Aorta (tissue), 5 donors: ENCODE measurements around the gene NR2C2. TPM values are rescaled to one million over a fixed set of nuclear protein-coding genes. Genes with fewer than 3 reads are reported as not detected.

Source experiments
- ATAC-seq: fragments of 200-7000 bp; cut with Tn5 transposase; one replicate; pipeline ENCODE4 v1.9.1; 2022; ENCODE audit warnings: moderate library complexity; ENCODE audit not compliant: low FRiP score
- DNase-seq, 2 donors: peaks; one replicate each; pipeline ENCODE4 v3.0.0-alpha.2; 2020
- H3K27ac ChIP-seq, 2 donors: one replicate each; pipeline ENCODE4 v1.5.1; 2013; ENCODE audit warnings: low read length in 2 of 2, mild to moderate bottlenecking in 2 of 2, moderate library complexity in 2 of 2, control low read depth in 1 of 2, inconsistent platforms in 1 of 2, low read depth in 1 of 2
- H3K27me3 ChIP-seq, 2 donors: one replicate each; pipeline ENCODE4 v1.6.1; 2013; ENCODE audit warnings: control low read depth in 1 of 2, low read length in 1 of 2, mild to moderate bottlenecking in 1 of 2, moderate library complexity in 1 of 2; ENCODE audit not compliant: insufficient read depth in 2 of 2, control insufficient read depth in 1 of 2
- H3K36me3 ChIP-seq, 2 donors: one replicate each; pipeline ENCODE4 v1.6.1; 2013; ENCODE audit warnings: control low read depth in 1 of 2, low read length in 1 of 2, mild to moderate bottlenecking in 1 of 2; ENCODE audit not compliant: insufficient read depth in 2 of 2, control insufficient read depth in 1 of 2
- H3K4me1 ChIP-seq, 2 donors: one replicate each; pipeline ENCODE4 v1.6.1; 2013; ENCODE audit warnings: low read length in 2 of 2, control low read depth in 1 of 2, mild to moderate bottlenecking in 1 of 2, moderate library complexity in 1 of 2; ENCODE audit not compliant: insufficient read depth in 2 of 2, control insufficient read depth in 1 of 2
- H3K4me3 ChIP-seq, 2 donors: one replicate each; pipeline ENCODE4 v1.5.1; 2013; ENCODE audit warnings: low read length in 2 of 2, control low read depth in 1 of 2, mild to moderate bottlenecking in 1 of 2
- H3K9me3 ChIP-seq: one replicate; pipeline ENCODE4 v1.6.1; 2013; ENCODE audit warnings: mild to moderate bottlenecking, low read length; ENCODE audit not compliant: control insufficient read depth
- WGBS, 2 donors: extraction: QIAGEN DNeasy Blood & Tissue Kit; methylation state at CpG; one replicate each; pipeline ENCODE4 v1.1.7; 2013; 5-methylcytosine and 5-hydroxymethylcytosine counted together
- intact Hi-C, 2 donors: fragments of 100-400 bp; cut with DNase I; formaldehyde crosslinking; loops; one replicate each; pipeline versions ENCODE4 v1.14.2 to v1.15.0; 2022
- polyA plus RNA-seq, 2 donors: library from polyadenylated mRNA; stranded (reverse); fragments of 200-250 nt; gene quantifications; one replicate each; pipeline ENCODE4 v1.2.3, GENCODE V29; 2013
- total RNA-seq, 2 donors: library from RNA; stranded (reverse); fragmentation: NEBNext Ultra II Directional; extraction: Animal tissue kit (Norgen Biotek cat#: 25700); gene quantifications; one replicate each; pipeline ENCODE4 v1.2.1, GENCODE V29; 2021
- donor health status: healthy with polysubstance abuse.
- donor health status: Bipolar disorder and iron deficiency.
- donor health status: DM: no; HTN: no; CAD: no.
- donor health status: DM: no; HTN: no; CAD: no.
- donor health status: DM: yes; HTN: yes; CAD: no.

The NR2C2 gene
- total and polyA plus RNA-seq, 4 donors = 4.3 to 55.7 (median 32.4) TPM

- DNase-seq (no peak), ATAC-seq (no peak)
- no peak overlapping the region for H3K4me3 ChIP-seq
- no peaks in the 10 kb centered on the region for H3K27me3 ChIP-seq
- H3K27ac ChIP-seq = no peak overlapping the region
- intact Hi-C loops = no loop called here
- WGBS, 2 donors = 86 to 92% methylated on average over 3 of the region's 3 CpGs
- no peaks in the 10 kb centered on the region for H3K9me3 ChIP-seq
- no peaks in the 10 kb centered on the region for H3K4me1 ChIP-seq
- H3K36me3 ChIP-seq = peaks cover 2 to 6% of the 10 kb centered on the region in 2 donors
Measured at GRCh38 chr3:15050405-15051092, 103.2 kb downstream of the NR2C2 start.

GRCh38 chr3:15051531-15051930 is 104.1 kb downstream of the NR2C2 start:
- intact Hi-C loops = no loop called here

GRCh38 chr3:15052335-15053242 is 105.2 kb downstream of the NR2C2 start:
- no peaks in the 10 kb centered on the region for H3K4me1 ChIP-seq
- WGBS, 2 donors = 90 to 91% methylated on average over 14 of the region's 14 CpGs
- no peak overlapping the region for H3K4me3 ChIP-seq
- ATAC-seq = no peak
- H3K27me3 ChIP-seq = no peaks in the 10 kb centered on the region
- H3K36me3 ChIP-seq = peaks cover 2 to 9% of the 10 kb centered on the region in 2 donors
- no peak for DNase-seq
- intact Hi-C loops = no loop called here
- H3K9me3 ChIP-seq = no peaks in the 10 kb centered on the region
- H3K27ac ChIP-seq = no peak overlapping the region

More at GRCh38 chr3:15051531-15051930, 104.1 kb downstream of the NR2C2 start:
- no peaks in the 10 kb centered on the region for H3K9me3 ChIP-seq
- no peak overlapping the region for H3K27ac ChIP-seq
- peaks cover 2 to 8% of the 10 kb centered on the region in 2 donors for H3K36me3 ChIP-seq
- H3K4me3 ChIP-seq = no peak overlapping the region
- H3K4me1 ChIP-seq = no peaks in the 10 kb centered on the region
- no peak for DNase-seq
- 57 to 77% methylated on average over 1 of the region's 1 CpG for WGBS, 2 donors
- H3K27me3 ChIP-seq = no peaks in the 10 kb centered on the region
- ATAC-seq = no peak

DNA sequence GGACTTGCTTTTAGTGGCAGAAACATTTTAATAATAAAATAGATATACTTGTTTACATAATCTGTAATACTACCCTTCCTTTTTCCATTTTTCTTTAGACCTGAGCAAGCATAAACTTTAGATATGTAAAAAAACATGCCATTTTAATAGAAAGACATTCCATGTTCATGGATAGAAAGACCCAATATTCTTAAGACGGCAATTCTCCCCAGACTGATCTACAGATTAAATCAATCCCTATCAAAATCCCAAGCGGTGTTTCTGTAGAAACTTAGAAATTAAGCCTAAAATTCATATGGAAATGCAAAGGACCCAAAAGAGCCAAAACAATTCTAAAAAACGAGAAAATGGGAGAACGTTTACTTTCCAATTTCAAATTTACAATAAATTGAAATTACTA is 106.2 kb downstream of the NR2C2 start:
- DNase-seq (no peak), ATAC-seq (no peak)
- Histone ChIP-seq H3K27me3 (no peaks in the 10 kb centered on the region), H3K9me3 (no peaks in the 10 kb centered on the region), H3K4me1 (no peaks in the 10 kb centered on the region), H3K27ac (no peak overlapping the region), H3K4me3 (no peak overlapping the region), H3K36me3 (peaks cover 4 to 9% of the 10 kb centered on the region in 2 donors)
- WGBS, 2 donors = 97 to 98% methylated on average over 4 of the region's 4 CpGs
- intact Hi-C loops = no loop called here

- 92 to 95% methylated on average over 8 of the region's 8 CpGs for WGBS, 2 donors
Measured at GRCh38 chr3:15055019-15055557, 107.7 kb downstream of the NR2C2 start.

GRCh38 chr3:15056676-15057404 is 109.5 kb downstream of the NR2C2 start:
- peaks cover 2 to 10% of the 10 kb centered on the region in 2 donors for H3K36me3 ChIP-seq
- 92 to 97% methylated on average over 19 of the region's 19 CpGs for WGBS, 2 donors

More at GRCh38 chr3:15055019-15055557, 107.7 kb downstream of the NR2C2 start:
- intact Hi-C loops = no loop called here
- Histone ChIP-seq H3K36me3 (peaks cover 3 to 12% of the 10 kb centered on the region in 2 donors), H3K4me3 (no peak overlapping the region), H3K4me1 (no peaks in the 10 kb centered on the region), H3K27ac (no peak overlapping the region), H3K9me3 (no peaks in the 10 kb centered on the region), H3K27me3 (no peaks in the 10 kb centered on the region)
- ATAC-seq (no peak), DNase-seq (no peak)

DNA sequence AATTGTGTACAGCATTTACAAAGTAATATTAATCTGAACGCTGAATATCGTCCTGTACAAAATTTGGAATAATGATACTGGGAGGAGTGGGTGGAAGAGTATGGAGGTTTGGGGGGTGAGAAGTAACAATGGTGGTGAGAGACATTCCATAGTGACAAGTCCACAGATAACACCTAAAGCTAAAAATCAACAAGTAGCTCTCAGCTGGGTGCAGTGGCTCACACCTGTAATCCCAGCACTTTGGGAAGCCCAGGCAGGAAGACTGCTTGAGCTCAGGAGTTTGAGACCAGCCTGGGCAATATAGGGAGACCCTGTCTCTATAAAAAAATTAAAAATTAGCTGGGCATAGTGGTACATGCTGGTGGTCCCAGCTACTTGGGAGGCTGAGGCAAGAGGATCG is 112.6 kb downstream of the NR2C2 start:
- Histone ChIP-seq H3K9me3 (no peaks in the 10 kb centered on the region), H3K27ac (no peak overlapping the region), H3K4me3 (no peak overlapping the region), H3K36me3 (peaks cover 2 to 8% of the 10 kb centered on the region in 2 donors), H3K27me3 (no peaks in the 10 kb centered on the region), H3K4me1 (peaks cover 0 to 4% of the 10 kb centered on the region in 2 donors)
- WGBS, 2 donors = 88 to 96% methylated on average over 3 of the region's 3 CpGs
- intact Hi-C loops = no loop called here
- ATAC-seq (no peak), DNase-seq (no peak)

More at GRCh38 chr3:15056676-15057404, 109.5 kb downstream of the NR2C2 start:
- intact Hi-C loops = no loop called here
- no peaks in the 10 kb centered on the region for H3K9me3 ChIP-seq
- H3K27me3 ChIP-seq = no peaks in the 10 kb centered on the region
- no peak for ATAC-seq
- no peak overlapping the region for H3K27ac ChIP-seq
- no peak for DNase-seq
- no peaks in the 10 kb centered on the region for H3K4me1 ChIP-seq
- no peak overlapping the region for H3K4me3 ChIP-seq

- WGBS, 2 donors = 87 to 89% methylated on average over 4 of the region's 4 CpGs
- Histone ChIP-seq H3K36me3 (peaks cover 2 to 5% of the 10 kb centered on the region in 2 donors), H3K9me3 (no peaks in the 10 kb centered on the region), H3K27ac (no peak overlapping the region), H3K4me1 (peaks cover 0 to 4% of the 10 kb centered on the region in 2 donors), H3K4me3 (no peak overlapping the region), H3K27me3 (no peaks in the 10 kb centered on the region)
- intact Hi-C loops = no loop called here
- ATAC-seq = no peak
- no peak for DNase-seq
Measured at GRCh38 chr3:15063238-15063637, 115.9 kb downstream of the NR2C2 start.
